ENCODE results near the gene ELL2. TPM values are rescaled to one million over a fixed set of nuclear protein-coding genes. Genes with fewer than 3 reads are reported as not detected.

ELL2 gene
- total RNA-seq, 4 donors from 2014 or later: 58.2 to 128 (median 95.0) TPM

GRCh38 chr5:95995962-95996489 lies 34.4 kb upstream of the ELL2 start:
- Histone ChIP-seq H3K36me3 (no peaks in the 10 kb centered on the region), H3K27me3 (no peaks in the 10 kb centered on the region), H3K4me1 (no peaks in the 10 kb centered on the region), H3K9me3 (no peaks in the 10 kb centered on the region), H3K27ac (no peak overlapping the region), H3K4me3 (no peak overlapping the region)
- no peak for DNase-seq (ENCODE audit: low spot score in 2 of 2)
- 84% methylated on average over 3 of the region's 3 CpGs for WGBS
- TF ChIP-seq POLR2AphosphoS5 (IDR thresholded peaks at IDR 0.05): no peak
- no peak for TF ChIP-seq POLR2A (IDR thresholded peaks at IDR 0.05)
- TF ChIP-seq CTCF (IDR thresholded peaks at IDR 0.05): no peak
- no peak for TF ChIP-seq EP300 (IDR thresholded peaks at IDR 0.05)

DNA sequence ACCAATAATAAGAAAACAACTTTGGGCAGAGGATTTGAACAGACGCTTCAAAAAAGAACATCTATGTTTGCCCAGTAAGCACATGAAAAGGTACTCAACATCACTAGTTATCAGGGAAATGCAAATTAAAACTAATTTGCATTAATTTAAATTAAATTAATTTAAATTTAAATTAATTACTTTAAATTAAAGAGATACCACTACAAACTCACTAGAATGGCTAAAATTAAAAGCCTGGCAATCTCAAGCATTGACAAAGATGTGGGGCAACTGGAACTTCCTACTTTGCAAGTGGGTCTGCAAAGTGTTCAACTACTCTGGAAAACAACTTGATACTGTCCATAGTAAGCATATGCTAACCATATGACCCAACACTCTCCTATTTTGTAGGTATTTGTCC lies 32.1 kb upstream of the ELL2 start:
- Histone ChIP-seq H3K27ac (no peak overlapping the region), H3K36me3 (no peaks in the 10 kb centered on the region), H3K4me3 (no peak overlapping the region), H3K27me3 (no peaks in the 10 kb centered on the region), H3K4me1 (no peaks in the 10 kb centered on the region), H3K9me3 (no peaks in the 10 kb centered on the region)
- TF ChIP-seq EP300 (IDR thresholded peaks at IDR 0.05) (no peak), CTCF (IDR thresholded peaks at IDR 0.05) (no peak), POLR2AphosphoS5 (IDR thresholded peaks at IDR 0.05) (no peak), POLR2A (IDR thresholded peaks at IDR 0.05) (no peak)
- DNase-seq (ENCODE audit: low spot score in 2 of 2): no peak
- 98% methylated on average over 1 of the region's 1 CpG for WGBS

DNA sequence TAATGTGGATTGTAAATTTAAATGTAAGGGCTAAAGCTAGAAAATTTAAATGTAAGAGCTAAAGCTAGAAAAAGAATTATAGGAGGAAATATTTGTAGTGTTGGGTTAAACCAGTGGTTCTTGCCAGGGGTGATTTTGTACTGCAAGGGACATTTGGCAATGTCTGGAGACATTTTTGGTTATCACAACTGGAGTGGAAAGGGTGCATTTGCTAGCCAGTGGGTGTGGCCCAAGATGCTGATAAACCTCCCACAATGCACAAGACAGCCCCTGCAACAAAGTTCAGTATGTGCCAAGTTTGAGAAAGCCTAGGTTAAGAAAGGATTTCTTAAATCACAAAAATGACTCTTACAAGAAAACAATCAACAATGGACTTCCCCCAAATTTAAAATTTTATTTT lies 31.6 kb upstream of the ELL2 start:
- no peak for TF ChIP-seq POLR2AphosphoS5 (IDR thresholded peaks at IDR 0.05)
- no peak for TF ChIP-seq POLR2A (IDR thresholded peaks at IDR 0.05)
- no peak for TF ChIP-seq CTCF (IDR thresholded peaks at IDR 0.05)
- no peak for TF ChIP-seq EP300 (IDR thresholded peaks at IDR 0.05)

DNA sequence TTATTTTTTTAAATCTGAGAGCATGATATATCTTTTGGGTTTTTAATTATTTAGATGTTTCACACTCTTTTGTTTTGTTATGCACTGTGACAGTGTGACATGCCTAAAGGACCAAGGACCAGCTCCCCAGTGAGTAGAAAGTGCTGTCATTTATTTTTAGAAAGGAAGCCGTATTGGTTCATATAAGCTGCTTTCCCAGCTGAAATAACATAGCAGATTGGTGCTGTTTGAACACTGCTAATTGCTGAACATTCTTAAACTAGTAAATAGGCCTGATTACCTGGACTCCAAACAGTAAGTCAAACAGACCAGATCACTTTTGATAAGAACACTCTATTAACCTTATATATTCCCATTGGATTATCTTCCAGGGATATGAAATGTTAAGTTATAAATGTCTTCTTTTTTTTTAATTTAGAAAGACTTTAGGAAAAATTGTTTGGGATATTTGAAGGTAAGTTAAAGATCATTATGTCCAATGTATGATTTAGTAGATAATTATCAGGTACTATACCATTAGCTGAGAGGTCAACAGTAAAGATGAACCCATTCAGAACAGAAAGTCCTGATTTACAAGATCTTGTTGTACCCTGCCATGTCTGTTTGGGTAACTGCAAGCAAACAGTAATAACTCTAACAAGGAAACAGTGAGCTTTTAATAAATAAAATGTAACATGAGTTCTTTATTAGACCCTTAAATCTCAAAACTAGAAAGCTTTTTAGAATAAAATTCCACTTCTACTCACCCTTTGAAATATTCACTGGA lies 27.8 kb upstream of the ELL2 start:
- Histone ChIP-seq H3K27me3 (no peaks in the 10 kb centered on the region), H3K27ac (no peak overlapping the region), H3K9me3 (no peaks in the 10 kb centered on the region), H3K36me3 (no peaks in the 10 kb centered on the region), H3K4me3 (no peak overlapping the region), H3K4me1 (no peaks in the 10 kb centered on the region)
- WGBS: 70% methylated on average over 1 of the region's 1 CpG
- no peak for TF ChIP-seq EP300 (IDR thresholded peaks at IDR 0.05)
- TF ChIP-seq POLR2A (IDR thresholded peaks at IDR 0.05): no peak
- no peak for TF ChIP-seq POLR2AphosphoS5 (IDR thresholded peaks at IDR 0.05)
- TF ChIP-seq CTCF (IDR thresholded peaks at IDR 0.05): no peak
- DNase-seq (ENCODE audit: low spot score in 2 of 2): no peak

More for the DNA sequence above, 31.6 kb upstream of the ELL2 start:
- DNase-seq (ENCODE audit: low spot score in 2 of 2): no peak
- Histone ChIP-seq H3K9me3 (no peaks in the 10 kb centered on the region), H3K4me3 (no peak overlapping the region), H3K27me3 (no peaks in the 10 kb centered on the region), H3K4me1 (no peaks in the 10 kb centered on the region), H3K36me3 (no peaks in the 10 kb centered on the region), H3K27ac (no peak overlapping the region)

- H3K4me1 ChIP-seq: no peaks in the 10 kb centered on the region
- DNase-seq (ENCODE audit: low spot score in 2 of 2): no peak
- TF ChIP-seq CTCF (IDR thresholded peaks at IDR 0.05): no peak
- no peak for TF ChIP-seq POLR2AphosphoS5 (IDR thresholded peaks at IDR 0.05)
- TF ChIP-seq EP300 (IDR thresholded peaks at IDR 0.05): no peak
- TF ChIP-seq POLR2A (IDR thresholded peaks at IDR 0.05): no peak
Observed at GRCh38 chr5:95988877-95989276, 27.2 kb upstream of the ELL2 start.

More at GRCh38 chr5:95988877-95989276, 27.2 kb upstream of the ELL2 start:
- H3K36me3 ChIP-seq: no peaks in the 10 kb centered on the region
- H3K9me3 ChIP-seq: no peaks in the 10 kb centered on the region
- no peak overlapping the region for H3K4me3 ChIP-seq
- H3K27me3 ChIP-seq: no peaks in the 10 kb centered on the region
- 78% methylated on average over 3 of the region's 3 CpGs for WGBS
- H3K27ac ChIP-seq: no peak overlapping the region

Measured in suprapubic skin (tissue), 4 donors.